Smooth muscle cell (in vitro differentiated cells): Measurements from ENCODE around the gene GYG1. TPM values are rescaled to one million over a fixed set of nuclear protein-coding genes. Genes with fewer than 3 reads are reported as not detected.

Source experiments
- DNase-seq: peaks from one replicate; lab custom pipeline; 2025; ENCODE audit not compliant: unreplicated experiment; lab: John Stamatoyannopoulos, UW
- H2AFZ ChIP-seq: fragments of 200-600 bp; sonication (generic); 2 replicates; pipeline ENCODE4 v1.6.0; 2016; ENCODE audit warnings: antibody characterized with exemption, low read depth, mild to moderate bottlenecking
- H3F3A ChIP-seq: fragments of 200-600 bp; sonication (generic); 2 replicates; pipeline ENCODE4 v1.6.0; 2017; ENCODE audit warnings: antibody characterized with exemption, low read depth
- H3K27ac ChIP-seq: fragments of 200-600 bp; sonication (generic); 2 replicates; pipeline ENCODE4 v1.5.1; 2016; ENCODE audit warnings: low read depth, mild to moderate bottlenecking
- H3K27me3 ChIP-seq: fragments of 200-600 bp; sonication (generic); 2 replicates; pipeline ENCODE4 v1.6.1; 2016; ENCODE audit warnings: low read depth, mild to moderate bottlenecking
- H3K36me3 ChIP-seq: fragments of 200-600 bp; sonication (generic); 2 replicates; pipeline ENCODE4 v1.5.1; 2016; ENCODE audit warnings: low read depth
- H3K4me1 ChIP-seq: fragments of 200-600 bp; sonication (generic); 2 replicates; pipeline ENCODE4 v1.5.1; 2016; ENCODE audit warnings: low read depth
- H3K4me2 ChIP-seq: fragments of 200-600 bp; sonication (generic); 2 replicates; pipeline ENCODE4 v1.6.0; 2016; ENCODE audit warnings: mild to moderate bottlenecking
- H3K4me3 ChIP-seq: fragments of 200-600 bp; sonication (generic); 2 replicates; pipeline ENCODE4 v1.5.1; 2016; ENCODE audit warnings: mild to moderate bottlenecking
- H3K79me2 ChIP-seq: fragments of 200-600 bp; sonication (generic); 2 replicates; pipeline ENCODE4 v1.6.0; 2016; ENCODE audit warnings: low read depth, mild to moderate bottlenecking
- H3K9ac ChIP-seq: fragments of 200-600 bp; sonication (generic); 2 replicates; pipeline ENCODE4 v1.6.0; 2016; ENCODE audit warnings: low read depth
- H3K9me3 ChIP-seq: fragments of 200-600 bp; sonication (generic); replicated peaks from 2 replicates; pipeline ENCODE4 v1.5.1; 2016; ENCODE audit warnings: low read depth
- H4K20me1 ChIP-seq: fragments of 200-600 bp; sonication (generic); 2 replicates; pipeline ENCODE4 v1.6.0; 2016; ENCODE audit warnings: low read depth
- WGBS: methylation state at CpG from one replicate; pipeline ENCODE4 v1.1.7; 2016; ENCODE audit warnings: low lambda C conversion rate; 5-methylcytosine and 5-hydroxymethylcytosine counted together
- polyA plus RNA-seq: library from polyadenylated mRNA; unstranded; fragments of >200 nt; fragmentation: Nextera tagmentation; extraction: Ambion mirVana; gene quantifications from 2 replicates; pipeline ENCODE4 v1.2.1, GENCODE V29; 2016
- total RNA-seq: library from RNA; depleted of rRNA; stranded (reverse); fragments of >200 nt; gene quantifications from 2 replicates; pipeline ENCODE4 v1.2.3, GENCODE V29; 2014
- TF ChIP-seq, protein P1 (sequence below): fragments of 200-600 bp; sonication (generic); IDR thresholded peaks from 2 replicates; pipeline ENCODE4 v1.5.1; 2017; ENCODE audit warnings: borderline replicate concordance, mild to moderate bottlenecking, antibody characterized with exemption; ENCODE audit not compliant: insufficient read depth, poor library complexity, severe bottlenecking

GYG1 gene
- total and polyA plus RNA-seq, 2 experiments from 2014 or later, result 13.6 to 29.8 TPM

DNA sequence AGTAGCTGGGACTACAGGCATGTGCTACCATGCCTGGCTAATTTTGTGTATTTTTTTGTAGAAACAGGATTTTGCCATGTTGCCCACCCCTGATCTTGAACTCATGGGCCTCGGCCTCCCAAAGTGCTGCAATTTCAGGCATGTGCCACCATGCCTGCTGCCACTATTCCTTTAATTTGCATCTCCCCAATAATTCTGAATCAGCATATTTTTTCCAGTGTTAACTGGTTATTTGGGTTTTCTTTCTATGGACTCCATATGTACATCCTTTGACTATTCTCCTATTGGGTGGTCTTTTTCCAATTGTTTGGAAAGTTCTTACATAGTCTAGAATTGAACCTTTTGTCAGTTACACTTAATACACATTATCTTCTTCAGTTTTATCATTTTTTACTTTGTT lies 66.9 kb downstream of the GYG1 start:
- Histone ChIP-seq H3K4me2 (no peak overlapping the region), H3K9ac (no peak overlapping the region), H3K9me3 (no peaks in the 10 kb centered on the region), H4K20me1 (no peaks in the 10 kb centered on the region), H2AFZ (no peak overlapping the region), H3K4me1 (no peaks in the 10 kb centered on the region), H3K79me2 (no peaks in the 10 kb centered on the region), H3K27me3 (no peaks in the 10 kb centered on the region), H3K27ac (no peak overlapping the region), H3K4me3 (no peak overlapping the region), H3K36me3 (peaks cover 51% of the 10 kb centered on the region), H3F3A (no peaks in the 10 kb centered on the region)
- 93% methylated on average over 1 of the region's 1 CpG for WGBS
- no peak for DNase-seq
- TF ChIP-seq, protein P1, sequence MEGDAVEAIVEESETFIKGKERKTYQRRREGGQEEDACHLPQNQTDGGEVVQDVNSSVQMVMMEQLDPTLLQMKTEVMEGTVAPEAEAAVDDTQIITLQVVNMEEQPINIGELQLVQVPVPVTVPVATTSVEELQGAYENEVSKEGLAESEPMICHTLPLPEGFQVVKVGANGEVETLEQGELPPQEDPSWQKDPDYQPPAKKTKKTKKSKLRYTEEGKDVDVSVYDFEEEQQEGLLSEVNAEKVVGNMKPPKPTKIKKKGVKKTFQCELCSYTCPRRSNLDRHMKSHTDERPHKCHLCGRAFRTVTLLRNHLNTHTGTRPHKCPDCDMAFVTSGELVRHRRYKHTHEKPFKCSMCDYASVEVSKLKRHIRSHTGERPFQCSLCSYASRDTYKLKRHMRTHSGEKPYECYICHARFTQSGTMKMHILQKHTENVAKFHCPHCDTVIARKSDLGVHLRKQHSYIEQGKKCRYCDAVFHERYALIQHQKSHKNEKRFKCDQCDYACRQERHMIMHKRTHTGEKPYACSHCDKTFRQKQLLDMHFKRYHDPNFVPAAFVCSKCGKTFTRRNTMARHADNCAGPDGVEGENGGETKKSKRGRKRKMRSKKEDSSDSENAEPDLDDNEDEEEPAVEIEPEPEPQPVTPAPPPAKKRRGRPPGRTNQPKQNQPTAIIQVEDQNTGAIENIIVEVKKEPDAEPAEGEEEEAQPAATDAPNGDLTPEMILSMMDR, result no peak

DNA sequence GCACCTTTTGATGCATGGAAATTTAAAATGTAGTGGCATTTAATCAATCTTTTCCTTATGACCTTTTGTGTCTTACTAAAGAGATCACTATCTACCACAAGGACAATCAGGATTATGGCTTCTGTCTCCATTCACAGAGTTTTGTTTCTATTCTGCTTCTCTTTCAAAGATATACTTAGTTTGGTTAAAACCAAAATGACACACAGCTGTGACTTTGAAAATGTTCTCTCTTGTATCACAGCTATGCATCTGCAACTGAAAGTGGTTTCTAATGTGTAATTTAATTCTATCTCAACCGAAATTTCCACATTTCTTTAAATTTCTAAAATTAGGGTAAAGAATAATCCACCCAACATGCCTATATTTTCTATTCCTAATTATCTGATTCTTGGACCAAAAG lies 67.3 kb downstream of the GYG1 start:
- no peaks in the 10 kb centered on the region for H3K9me3 ChIP-seq
- WGBS, result 97% methylated on average over 1 of the region's 1 CpG

DNA sequence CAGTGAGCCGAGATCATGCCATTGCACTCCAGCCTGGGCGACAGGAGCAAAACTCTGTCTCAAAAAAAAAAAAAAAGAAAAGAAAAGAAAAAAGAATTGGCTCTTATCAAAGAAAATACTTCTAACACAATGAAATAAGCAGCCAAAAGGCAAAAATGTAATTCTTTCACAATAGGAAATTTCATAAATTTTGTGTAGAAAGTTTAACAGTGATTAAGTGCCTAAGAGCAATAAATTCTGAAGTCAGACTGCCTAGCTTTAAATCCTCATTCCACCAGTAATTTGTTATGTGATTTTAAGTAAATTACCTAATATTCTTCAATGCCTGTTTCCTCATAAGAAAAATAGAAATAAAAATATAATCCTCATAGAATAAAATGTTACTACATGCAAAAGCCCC lies 70.4 kb downstream of the GYG1 start:
- no peak for DNase-seq
- no peak overlapping the region for H3K9ac ChIP-seq
- no peak overlapping the region for H3K4me2 ChIP-seq
- no peak overlapping the region for H3K4me3 ChIP-seq
- no peaks in the 10 kb centered on the region for H3K79me2 ChIP-seq
- H3K9me3 ChIP-seq, result no peaks in the 10 kb centered on the region
- H3K27ac ChIP-seq, result no peak overlapping the region
- 100% methylated on average over 2 of the region's 2 CpGs for WGBS
- no peak overlapping the region for H2AFZ ChIP-seq
- TF ChIP-seq, protein P1, result no peak
- H3K4me1 ChIP-seq, result no peaks in the 10 kb centered on the region
- H3K27me3 ChIP-seq, result no peaks in the 10 kb centered on the region
- H3K36me3 ChIP-seq, result peaks cover 23% of the 10 kb centered on the region
- H3F3A ChIP-seq, result no peaks in the 10 kb centered on the region
- H4K20me1 ChIP-seq, result no peaks in the 10 kb centered on the region

More for the DNA sequence above, 67.3 kb downstream of the GYG1 start:
- Histone ChIP-seq H2AFZ (no peak overlapping the region), H3K4me1 (no peaks in the 10 kb centered on the region), H3K4me3 (no peak overlapping the region), H3F3A (no peaks in the 10 kb centered on the region), H3K27me3 (no peaks in the 10 kb centered on the region), H4K20me1 (no peaks in the 10 kb centered on the region), H3K27ac (no peak overlapping the region), H3K79me2 (no peaks in the 10 kb centered on the region), H3K4me2 (no peak overlapping the region), H3K9ac (no peak overlapping the region), H3K36me3 (peaks cover 47% of the 10 kb centered on the region)
- no peak for DNase-seq
- TF ChIP-seq, protein P1, result no peak

GRCh38 chr3:149067883-149068282 lies 76.5 kb downstream of the GYG1 start:
- no peaks in the 10 kb centered on the region for H3K27me3 ChIP-seq
- no peak overlapping the region for H3K4me2 ChIP-seq
- no peaks in the 10 kb centered on the region for H3K4me1 ChIP-seq
- no peak overlapping the region for H3K27ac ChIP-seq
- TF ChIP-seq, protein P1, result no peak
- WGBS, result 97% methylated on average over 8 of the region's 8 CpGs
- H3F3A ChIP-seq, result no peaks in the 10 kb centered on the region
- H3K4me3 ChIP-seq, result no peak overlapping the region
- H3K36me3 ChIP-seq, result peaks cover 18% of the 10 kb centered on the region
- H2AFZ ChIP-seq, result no peak overlapping the region
- H3K79me2 ChIP-seq, result no peaks in the 10 kb centered on the region
- no peaks in the 10 kb centered on the region for H4K20me1 ChIP-seq
- no peak overlapping the region for H3K9ac ChIP-seq
- no peak for DNase-seq
- H3K9me3 ChIP-seq, result no peaks in the 10 kb centered on the region
